IMR-90 (cell line): ENCODE measurements around the gene MMP23B. TPM values are rescaled to one million over a fixed set of nuclear protein-coding genes. Genes with fewer than 3 reads are reported as not detected.

Experiments
- ATAC-seq: fragments of 200-7000 bp; cut with Tn5 transposase; 2 replicates; pipeline ENCODE4 v1.9.1; 2020; ENCODE audit warnings: low read depth, mild to moderate bottlenecking, moderate library complexity
- BruUV-seq: library from RNA; stranded (reverse); fragments of 400-500 nt; replicated peaks from 2 replicates; lab custom pipeline; 2021; lab: Mats Ljungman, UMichigan
- CTCF ChIA-PET: fragments of 300-600 bp; formaldehyde crosslinking; extraction: SDS; loops from one replicate; lab custom pipeline; 2021; ENCODE audit warnings: antibody characterized with exemption; lab: Yijun Ruan, JAX
- POLR2A ChIA-PET: fragments of 300-600 bp; sonication (Branson Sonifier 250); formaldehyde crosslinking; loops from one replicate; lab custom pipeline; 2022; ENCODE audit warnings: antibody characterized with exemption; ENCODE audit not compliant: unreplicated experiment; lab: Charles Lee
- DNase-seq: peaks from one replicate; pipeline ENCODE4 v3.0.0; 2013
- H2AFZ ChIP-seq: replicated peaks from 2 replicates; pipeline ENCODE3; 2013; ENCODE audit warnings: low read length, mild to moderate bottlenecking; ENCODE audit not compliant: poor library complexity
- H2AK5ac ChIP-seq: 2 replicates; pipeline ENCODE4 v1.6.1; 2013; ENCODE audit warnings: low read depth, low read length, inconsistent platforms
- H2AK9ac ChIP-seq: replicated peaks from 2 replicates; pipeline ENCODE3; 2013; ENCODE audit warnings: mild to moderate bottlenecking, low read depth, low read length, moderate library complexity; ENCODE audit not compliant: poor library complexity
- H2BK120ac ChIP-seq: 2 replicates; pipeline ENCODE4 v1.6.1; 2013; ENCODE audit warnings: low read depth, low read length, inconsistent platforms
- H2BK15ac ChIP-seq: 3 replicates; pipeline ENCODE4 v1.6.1; 2013; ENCODE audit warnings: low read depth, low read length, inconsistent platforms
- H2BK20ac ChIP-seq: 2 replicates; pipeline ENCODE4 v1.6.1; 2013; ENCODE audit warnings: low read depth, mild to moderate bottlenecking, inconsistent platforms, low read length, moderate library complexity
- H2BK5ac ChIP-seq: 2 replicates; pipeline ENCODE4 v1.6.1; 2013; ENCODE audit warnings: mild to moderate bottlenecking, low read depth, low read length, inconsistent platforms; ENCODE audit not compliant: poor library complexity, severe bottlenecking
- H3K14ac ChIP-seq: replicated peaks from 2 replicates; pipeline ENCODE4 v1.6.1; 2013; ENCODE audit warnings: low read depth, low read length, inconsistent platforms
- H3K18ac ChIP-seq: 2 replicates; pipeline ENCODE4 v1.6.1; 2013; ENCODE audit warnings: low read depth, low read length, control low read depth
- H3K23ac ChIP-seq: 2 replicates; pipeline ENCODE4 v1.6.1; 2013; ENCODE audit warnings: low read depth, low read length, inconsistent platforms
- H3K27ac ChIP-seq: 2 replicates; pipeline ENCODE4 v1.5.1; 2013; ENCODE audit warnings: mild to moderate bottlenecking, control low read depth, low read length; ENCODE audit not compliant: insufficient read depth
- H3K27me3 ChIP-seq: 2 replicates; pipeline ENCODE4 v1.6.1; 2013; ENCODE audit warnings: low read length; ENCODE audit not compliant: control insufficient read depth, insufficient read depth
- H3K36me3 ChIP-seq: 2 replicates; pipeline ENCODE4 v1.6.1; 2013; ENCODE audit warnings: low read length, mixed read lengths; ENCODE audit not compliant: control insufficient read depth, insufficient read depth
- H3K4ac ChIP-seq: 2 replicates; pipeline ENCODE4 v1.6.1; 2013; ENCODE audit warnings: low read depth, low read length, inconsistent platforms
- H3K4me1 ChIP-seq: 2 replicates; pipeline ENCODE4 v1.6.1; 2013; ENCODE audit warnings: low read length, mixed read lengths; ENCODE audit not compliant: control insufficient read depth, insufficient read depth
- H3K4me2 ChIP-seq: 2 replicates; pipeline ENCODE4 v1.6.1; 2013; ENCODE audit warnings: low read depth, mild to moderate bottlenecking, control low read depth, low read length, moderate library complexity
- H3K4me3 ChIP-seq: 2 replicates; pipeline ENCODE4 v1.5.1; 2013; ENCODE audit warnings: low read depth, mild to moderate bottlenecking, control low read depth, low read length, moderate library complexity; ENCODE audit not compliant: insufficient read depth
- H3K56ac ChIP-seq: 2 replicates; pipeline ENCODE4 v1.6.1; 2013; ENCODE audit warnings: low read length, inconsistent platforms; ENCODE audit not compliant: insufficient read depth; ENCODE audit errors: extremely low read depth
- H3K79me1 ChIP-seq, 2 experiments: 2 replicates each; pipeline ENCODE4 v1.6.1; 2013; ENCODE audit warnings: low read length in 2 of 2, inconsistent platforms in 1 of 2, low read depth in 1 of 2
- H3K9ac ChIP-seq: 2 replicates; pipeline ENCODE4 v1.6.1; 2013; ENCODE audit warnings: low read depth, low read length, control low read depth
- H3K9me1 ChIP-seq: 2 replicates; pipeline ENCODE4 v1.6.1; 2013; ENCODE audit warnings: low read length, inconsistent platforms; ENCODE audit not compliant: insufficient read depth
- H3K9me3 ChIP-seq: 2 replicates; pipeline ENCODE4 v1.6.1; 2013; ENCODE audit warnings: low read length; ENCODE audit not compliant: control insufficient read depth, insufficient read depth
- H4K20me1 ChIP-seq: 2 replicates; pipeline ENCODE4 v1.6.1; 2013; ENCODE audit warnings: low read length, inconsistent platforms; ENCODE audit not compliant: insufficient read depth
- H4K5ac ChIP-seq: 2 replicates; pipeline ENCODE4 v1.6.1; 2013; ENCODE audit warnings: mild to moderate bottlenecking, low read depth, low read length, control low read depth
- H4K8ac ChIP-seq, 2 experiments: 2 replicates each; pipeline ENCODE4 v1.6.1; 2013; ENCODE audit warnings: low read depth in 2 of 2, low read length in 2 of 2, control low read depth in 1 of 2, inconsistent platforms in 1 of 2
- H4K91ac ChIP-seq: 2 replicates; pipeline ENCODE4 v1.6.1; 2013; ENCODE audit warnings: low read depth, low read length, inconsistent platforms; ENCODE audit not compliant: insufficient read depth
- CEBPB ChIP-seq: IDR thresholded peaks from 2 replicates; pipeline ENCODE4 v1.6.1; 2012; ENCODE audit warnings: low read depth, low read length, improper control_type of control experiment
- CHD1 ChIP-seq: IDR thresholded peaks from 2 replicates; pipeline ENCODE4 v1.6.1; 2012; ENCODE audit warnings: low read depth, low read length, improper control_type of control experiment
- FOS ChIP-seq: fragments of 150-350 bp; IDR thresholded peaks from 2 replicates; pipeline ENCODE4 v1.6.1; 2016; ENCODE audit warnings: low read depth, low read length
- MAZ ChIP-seq: IDR thresholded peaks from 2 replicates; pipeline ENCODE4 v1.6.1; 2012; ENCODE audit warnings: low read depth, mild to moderate bottlenecking, low read length, improper control_type of control experiment, moderate library complexity, borderline replicate concordance
- POLR2A ChIP-seq: IDR thresholded peaks from 2 replicates; pipeline ENCODE4 v1.6.1; 2012; ENCODE audit warnings: mild to moderate bottlenecking, low read depth, low read length
- RCOR1 ChIP-seq: IDR thresholded peaks from 2 replicates; pipeline ENCODE4 v1.6.1; 2012; ENCODE audit warnings: mild to moderate bottlenecking, low read length, improper control_type of control experiment; ENCODE audit not compliant: insufficient replicate concordance
- RFX5 ChIP-seq: IDR thresholded peaks from 2 replicates; pipeline ENCODE4 v1.8.0; 2012; ENCODE audit warnings: low read depth, mild to moderate bottlenecking, low read length, moderate library complexity
- SMC3 ChIP-seq: fragments of 150-350 bp; IDR thresholded peaks from 2 replicates; pipeline ENCODE4 v1.6.1; 2016; ENCODE audit warnings: low read depth, mild to moderate bottlenecking, antibody characterized with exemption, low read length, moderate library complexity
- WGBS, 2 experiments: methylation state at CpG; one replicate each; pipeline versions ENCODE4 v1.1.5 to v1.1.7; 2013; ENCODE audit warnings: missing lambda C conversion rate in 2 of 2; ENCODE audit not compliant: insufficient read length in 1 of 2; ENCODE audit errors: extremely low coverage in 2 of 2; 5-methylcytosine and 5-hydroxymethylcytosine counted together
- dilution Hi-C: fragments of 300-500 bp; cut with HindIII; formaldehyde crosslinking; loops from one replicate; pipeline ENCODE4 v1.14.3; 2018; ENCODE audit warnings: low sequenced_read_pairs; ENCODE audit not compliant: unreplicated experiment
- in situ Hi-C: fragments of 300-500 bp; cut with MboI; formaldehyde crosslinking; loops from 3 replicates; pipeline ENCODE4 v1.14.3; 2019; ENCODE audit warnings: low sequenced_read_pairs, inconsistent platforms, mixed read lengths
- intact Hi-C: fragments of 100-400 bp; cut with micrococcal nuclease; formaldehyde crosslinking; loops from 2 replicates; pipeline ENCODE4 v1.10.0; 2022
- polyA plus RNA-seq, 3 experiments: library from polyadenylated mRNA; depleted of rRNA; stranded (reverse); fragments of >200 nt; gene quantifications; 2 replicates each; pipeline ENCODE4 v1.2.3, GENCODE V29; 2012; ENCODE audit warnings: low replicate concordance in 1 of 3
- total RNA-seq: library from RNA; depleted of rRNA; stranded (reverse); fragments of >200 nt; gene quantifications from 2 replicates; pipeline ENCODE4 v1.2.3, GENCODE V29; 2012
- TF ChIP-seq, protein P1 (sequence below): fragments of 150-350 bp; IDR thresholded peaks from 2 replicates; pipeline ENCODE4 v1.6.1; 2016; ENCODE audit warnings: low read depth, mild to moderate bottlenecking, low read length, moderate library complexity, borderline replicate concordance
- TF ChIP-seq, protein P2 (sequence below): fragments of 150-350 bp; IDR thresholded peaks from 2 replicates; pipeline ENCODE4 v1.6.1; 2017; ENCODE audit warnings: mild to moderate bottlenecking, antibody characterized with exemption, low read length, low read depth

MMP23B gene
- total and polyA plus RNA-seq, 2 of the 4 experiments (the other 2 are of a cell fraction): 1.1 to 5.4 TPM

DNA sequence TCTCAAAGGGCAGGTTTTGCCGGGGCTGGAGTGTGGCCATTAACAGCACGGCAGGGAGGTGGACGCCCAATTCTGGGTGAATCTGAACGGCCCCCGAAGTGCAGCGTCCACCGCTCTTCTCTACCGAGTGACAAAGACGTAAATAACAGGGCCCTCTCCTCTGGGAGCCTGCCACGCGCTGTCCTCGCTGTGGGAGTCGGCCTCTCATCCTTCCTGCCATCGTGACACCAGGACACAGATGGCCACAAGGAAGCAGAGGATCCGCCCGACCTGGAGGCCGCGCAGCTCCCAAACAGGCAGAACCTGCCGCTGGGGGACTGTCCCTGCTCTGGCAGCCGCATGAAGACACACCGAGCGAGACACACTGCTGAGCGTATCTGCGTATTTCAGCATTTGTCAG lies 38.9 kb downstream of the MMP23B start:
- Histone ChIP-seq H4K20me1 (no peaks in the 10 kb centered on the region), H3K27me3 (no peaks in the 10 kb centered on the region), H3K9me3 (no peaks in the 10 kb centered on the region), H2AK5ac (no peak overlapping the region), H3K27ac (no peak overlapping the region), H3K36me3 (peaks cover 56% of the 10 kb centered on the region), H4K5ac (no peak overlapping the region), H3K4ac (no peak overlapping the region), H3K9me1 (no peaks in the 10 kb centered on the region), H2BK5ac (no peak overlapping the region), H2BK120ac (no peak overlapping the region), H2AFZ (no peak overlapping the region), H3K56ac (no peak overlapping the region), H3K4me2 (no peak overlapping the region), H3K4me3 (no peak overlapping the region), H4K8ac (no peak overlapping the region), H4K91ac (no peak overlapping the region), H3K14ac (no peak overlapping the region), H3K79me1 (peaks cover 8% of the 10 kb centered on the region in 2 experiments; a peak in 2 of 4 replicates), H3K9ac (no peak overlapping the region), H2BK20ac (no peak overlapping the region), H3K4me1 (no peaks in the 10 kb centered on the region), H3K18ac (no peak overlapping the region), H2BK15ac (no peak overlapping the region), H2AK9ac (no peak overlapping the region), H3K23ac (no peak overlapping the region)
- ATAC-seq (no peak), DNase-seq (no peak)
- CTCF ChIA-PET: no interaction called here
- intact Hi-C loops: no loop called here
- WGBS, 2 experiments: 95% methylated on average over 20 of the region's 24 CpGs; no CpG with 5 or more reads in 1 of the 2 experiments
- TF ChIP-seq, protein P1, sequence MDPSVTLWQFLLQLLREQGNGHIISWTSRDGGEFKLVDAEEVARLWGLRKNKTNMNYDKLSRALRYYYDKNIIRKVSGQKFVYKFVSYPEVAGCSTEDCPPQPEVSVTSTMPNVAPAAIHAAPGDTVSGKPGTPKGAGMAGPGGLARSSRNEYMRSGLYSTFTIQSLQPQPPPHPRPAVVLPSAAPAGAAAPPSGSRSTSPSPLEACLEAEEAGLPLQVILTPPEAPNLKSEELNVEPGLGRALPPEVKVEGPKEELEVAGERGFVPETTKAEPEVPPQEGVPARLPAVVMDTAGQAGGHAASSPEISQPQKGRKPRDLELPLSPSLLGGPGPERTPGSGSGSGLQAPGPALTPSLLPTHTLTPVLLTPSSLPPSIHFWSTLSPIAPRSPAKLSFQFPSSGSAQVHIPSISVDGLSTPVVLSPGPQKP: no peak
- no peak for TF ChIP-seq CHD1
- no peak for TF ChIP-seq RFX5
- TF ChIP-seq POLR2A: no peak
- no peak for TF ChIP-seq SMC3
- TF ChIP-seq MAZ: no peak
- TF ChIP-seq, protein P2, sequence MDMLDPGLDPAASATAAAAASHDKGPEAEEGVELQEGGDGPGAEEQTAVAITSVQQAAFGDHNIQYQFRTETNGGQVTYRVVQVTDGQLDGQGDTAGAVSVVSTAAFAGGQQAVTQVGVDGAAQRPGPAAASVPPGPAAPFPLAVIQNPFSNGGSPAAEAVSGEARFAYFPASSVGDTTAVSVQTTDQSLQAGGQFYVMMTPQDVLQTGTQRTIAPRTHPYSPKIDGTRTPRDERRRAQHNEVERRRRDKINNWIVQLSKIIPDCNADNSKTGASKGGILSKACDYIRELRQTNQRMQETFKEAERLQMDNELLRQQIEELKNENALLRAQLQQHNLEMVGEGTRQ: no peak
- TF ChIP-seq FOS: no peak
- no peak for TF ChIP-seq CEBPB
- TF ChIP-seq RCOR1: no peak
- POLR2A ChIA-PET: no interaction called here
- dilution Hi-C loops: no loop called here
- in situ Hi-C loops: no loop called here
- no TSS peak for BruUV-seq
